ENCODE data around the gene ATP13A5.

- no peak for TF ChIP-seq ZBTB8A (tag by site-specific recombination; IDR thresholded peaks at IDR 0.05)
- TF ChIP-seq CTCF (tag by site-specific recombination; IDR thresholded peaks at IDR 0.05) = no peak
- no peak for TF ChIP-seq ZNF16 (tag by site-specific recombination; IDR thresholded peaks at IDR 0.05; ENCODE audit: low read depth)
- TF ChIP-seq TCF7L2 (IDR thresholded peaks at IDR 0.05; ENCODE audit: borderline replicate concordance, low read depth, low read length) = no peak
- no peak for TF ChIP-seq ZNF521 (tag by site-specific recombination; IDR thresholded peaks at IDR 0.05)
These were observed 60.8 kb downstream of the ATP13A5 start for GRCh38 chr3:193317682-193318300.

All from HEK293 (cell line).